CD4-positive, alpha-beta T cell treated with Interleukin-15 for 4 hours (primary cell): ENCODE results near the gene SLCO4A1.

Source experiments
- DNase-seq: peaks from one replicate; pipeline ENCODE4 v3.0.0-alpha.2; 2020; ENCODE audit warnings: low spot score

Gene SLCO4A1

DNA sequence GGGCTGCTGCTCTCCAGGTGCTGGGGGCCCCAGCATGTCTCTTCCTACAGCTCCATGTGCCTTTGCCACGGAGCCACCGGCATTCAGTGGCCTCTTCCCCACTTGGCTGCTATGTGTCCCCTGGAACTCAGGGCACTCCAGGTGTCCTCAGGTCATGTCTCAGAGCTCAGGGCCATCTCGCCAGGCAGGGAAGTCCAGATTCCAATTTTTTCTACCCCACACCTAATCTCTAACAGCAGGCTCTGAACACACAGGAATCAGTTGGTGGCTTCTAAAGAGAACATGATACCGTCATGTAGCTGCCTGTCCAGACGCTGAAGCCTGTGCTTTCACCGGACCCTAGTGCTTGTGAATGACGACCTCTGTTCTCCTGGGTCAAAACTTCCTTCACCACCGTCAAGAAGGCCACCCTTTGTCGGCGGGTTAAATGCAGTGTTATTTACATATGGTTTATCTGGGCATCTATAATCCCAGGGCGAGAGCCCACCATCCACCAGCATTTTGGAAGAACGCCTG, 4.2 kb upstream of the SLCO4A1 start:
- DNase-seq = no peak

DNA sequence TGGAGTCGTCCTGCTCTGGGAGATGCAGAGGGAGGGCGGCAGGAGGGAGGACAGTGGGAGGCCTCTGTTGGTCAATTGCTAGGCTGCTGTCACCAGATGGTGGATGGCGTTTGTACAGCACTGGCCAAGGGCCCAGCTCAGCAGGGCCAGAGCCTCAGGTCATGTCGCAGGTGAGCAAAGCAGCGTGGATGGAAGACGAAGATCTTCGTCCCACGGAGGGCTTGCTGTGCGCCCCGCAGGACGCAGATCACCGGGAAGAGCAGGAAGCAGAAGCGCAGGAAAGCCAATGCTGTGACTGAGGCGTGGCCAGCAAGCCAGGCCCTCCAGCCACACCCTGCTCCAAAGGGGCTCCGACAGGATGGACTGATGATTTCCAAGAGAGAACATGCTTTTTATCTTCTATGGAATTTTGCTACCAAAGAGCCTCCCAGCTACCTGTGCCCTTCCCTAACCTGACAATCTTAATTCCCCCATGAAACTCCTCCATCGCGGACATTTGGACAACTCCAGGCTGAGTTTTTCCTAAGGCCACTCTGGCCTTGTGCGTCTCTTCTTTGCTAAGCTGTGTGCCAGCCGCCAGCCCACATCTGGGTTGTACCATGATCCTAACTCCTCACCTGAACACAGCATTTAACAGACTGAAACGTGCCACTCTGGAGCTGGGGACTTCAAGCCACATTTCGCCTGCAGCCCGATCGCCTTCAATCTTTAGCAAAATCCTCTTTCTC, 3.5 kb upstream of the SLCO4A1 start:
- DNase-seq = no peak

DNA sequence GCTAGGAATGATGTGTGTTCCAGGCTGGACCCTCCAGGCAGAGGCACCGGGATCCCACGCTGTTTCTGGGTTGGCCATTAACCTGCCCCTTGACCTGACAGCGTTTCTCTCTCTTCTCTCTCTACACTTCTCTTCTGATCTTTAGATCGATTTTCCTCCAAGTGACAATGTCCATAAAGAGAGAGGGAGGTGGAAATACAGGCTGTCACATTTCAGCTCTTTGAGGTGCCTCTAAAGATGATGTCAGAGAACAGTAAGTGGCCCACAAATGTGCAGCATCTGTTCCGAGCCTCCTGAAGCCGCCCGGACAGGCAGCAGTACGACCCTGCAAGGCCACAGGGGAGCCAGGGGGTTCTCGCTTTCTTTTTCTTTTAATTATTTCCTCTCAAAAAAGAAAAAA, 2.5 kb upstream of the SLCO4A1 start:
- no peak for DNase-seq

DNA sequence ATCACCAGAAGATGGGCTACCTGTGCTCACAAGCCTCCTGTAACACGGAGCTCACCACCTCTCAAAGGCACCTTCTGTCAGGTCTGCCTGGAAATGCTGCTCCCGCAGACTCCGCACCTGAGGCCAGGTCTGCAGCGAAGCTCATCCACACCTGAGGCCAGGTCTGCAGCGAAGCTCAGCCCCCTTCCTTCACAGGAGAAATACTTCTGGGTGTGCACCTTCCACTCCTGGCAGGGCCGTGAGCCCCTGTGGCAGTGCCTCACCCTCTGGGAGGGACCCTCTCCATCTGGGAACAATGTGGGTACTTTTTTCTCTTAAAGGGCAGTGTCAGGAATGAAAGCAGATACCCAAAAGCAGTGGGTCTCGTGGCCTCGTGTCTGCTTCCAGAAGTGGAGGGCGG, 1.4 kb upstream of the SLCO4A1 start:
- DNase-seq = no peak

DNA sequence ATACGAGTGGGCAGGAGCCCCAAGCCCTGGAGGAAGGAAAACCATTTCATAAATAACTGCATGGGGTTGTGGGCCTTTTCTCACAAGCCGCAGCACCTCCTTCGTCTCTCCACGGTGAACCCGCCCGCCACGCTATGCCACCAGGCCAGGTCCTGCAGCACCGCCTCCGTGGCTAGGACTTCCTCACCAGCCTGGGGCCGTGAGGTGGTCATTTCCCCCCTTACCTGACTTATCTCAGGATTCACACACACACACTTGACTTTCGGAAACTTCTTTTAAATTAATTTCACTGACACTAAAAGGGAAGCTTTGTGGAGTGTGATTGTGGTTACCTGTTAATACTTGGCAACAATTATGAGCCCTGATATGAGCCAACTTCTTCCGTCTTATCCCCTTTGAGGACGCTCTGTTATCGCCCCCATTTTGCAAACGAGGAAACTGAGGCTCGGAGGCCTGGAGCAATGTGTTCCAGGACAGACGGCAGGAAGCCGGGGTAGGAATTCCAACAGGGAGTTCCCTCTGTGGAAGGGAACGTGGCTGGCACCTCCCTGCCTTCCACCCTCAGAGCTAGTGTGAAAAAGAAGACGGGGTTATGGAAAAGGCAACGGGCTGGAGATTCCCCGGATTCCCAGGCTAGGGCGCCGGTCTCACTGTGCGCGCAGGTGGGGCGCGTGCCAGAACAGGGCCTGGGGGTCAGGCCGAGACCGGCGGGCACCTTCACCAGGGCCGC, 817 bp upstream of the SLCO4A1 start:
- DNase-seq = no peak

DNA sequence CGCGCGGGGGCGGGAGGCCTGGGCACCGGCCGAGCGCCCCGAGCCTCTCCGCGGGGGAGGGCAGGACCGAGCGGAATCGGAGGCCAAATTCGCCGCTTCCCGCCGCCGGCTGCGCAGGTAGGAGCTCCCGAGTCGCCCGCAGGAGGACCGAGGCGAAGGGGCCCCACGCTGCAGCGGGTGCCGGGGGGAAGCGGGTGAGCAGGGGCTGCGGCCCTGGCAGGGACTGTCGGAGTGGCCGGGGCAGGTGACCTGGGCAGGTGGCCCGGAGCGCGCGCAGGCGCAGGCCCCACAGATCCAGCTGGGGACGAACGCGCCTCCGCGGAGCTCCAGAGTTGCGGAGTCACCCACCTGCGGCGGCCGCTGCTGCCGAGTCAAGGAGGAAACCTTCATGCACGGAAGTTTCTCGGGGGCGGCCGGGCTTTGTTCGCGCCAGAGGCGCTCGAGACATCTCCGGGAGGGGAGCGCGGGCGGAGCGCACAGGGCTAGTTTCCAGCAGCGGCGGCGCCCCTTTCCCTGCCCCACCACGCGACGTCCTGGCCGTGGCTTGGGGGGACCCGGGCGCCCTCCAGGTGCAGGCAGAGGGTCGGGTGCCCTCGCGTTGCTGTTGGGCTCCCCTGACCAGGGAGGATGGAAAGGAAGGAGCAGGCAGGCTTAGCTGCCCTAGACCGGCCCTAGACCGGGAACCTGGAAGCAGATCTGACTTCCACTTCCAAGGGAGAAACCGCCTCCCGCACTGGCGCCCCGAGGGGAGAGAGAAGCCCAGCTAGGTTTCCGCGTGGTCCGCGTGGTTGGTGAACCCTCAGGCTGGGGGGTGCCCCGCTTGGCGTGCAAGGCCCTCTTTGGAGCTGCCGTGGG, 590 bp downstream of the SLCO4A1 start:
- DNase-seq = peak; percentile 33

DNA sequence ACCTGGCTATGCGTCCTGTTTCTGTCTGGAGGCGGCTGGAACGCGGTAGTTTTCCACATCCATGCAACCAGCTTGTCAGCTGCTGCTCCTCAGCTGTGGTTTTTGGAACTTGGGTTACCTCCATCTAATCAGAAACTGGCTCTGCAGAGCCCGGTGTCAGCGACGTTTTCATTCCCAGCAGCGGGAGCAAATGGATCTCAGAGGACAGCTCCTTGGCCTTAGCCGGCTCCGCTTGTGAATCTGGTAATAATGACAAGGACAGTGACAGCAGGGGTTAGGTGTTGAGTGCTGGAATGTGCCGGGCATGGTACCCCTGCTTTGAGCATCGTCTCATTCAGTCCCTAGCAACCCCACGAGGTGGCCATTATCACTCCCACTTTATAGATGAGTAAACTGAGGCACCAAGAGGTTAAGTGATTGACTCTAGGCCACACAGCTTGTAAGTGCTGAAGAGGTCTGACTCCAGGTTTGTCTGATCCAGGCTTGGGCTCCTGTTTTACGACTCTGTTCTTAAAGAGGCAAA, 1.3 kb downstream of the SLCO4A1 start:
- no peak for DNase-seq

DNA sequence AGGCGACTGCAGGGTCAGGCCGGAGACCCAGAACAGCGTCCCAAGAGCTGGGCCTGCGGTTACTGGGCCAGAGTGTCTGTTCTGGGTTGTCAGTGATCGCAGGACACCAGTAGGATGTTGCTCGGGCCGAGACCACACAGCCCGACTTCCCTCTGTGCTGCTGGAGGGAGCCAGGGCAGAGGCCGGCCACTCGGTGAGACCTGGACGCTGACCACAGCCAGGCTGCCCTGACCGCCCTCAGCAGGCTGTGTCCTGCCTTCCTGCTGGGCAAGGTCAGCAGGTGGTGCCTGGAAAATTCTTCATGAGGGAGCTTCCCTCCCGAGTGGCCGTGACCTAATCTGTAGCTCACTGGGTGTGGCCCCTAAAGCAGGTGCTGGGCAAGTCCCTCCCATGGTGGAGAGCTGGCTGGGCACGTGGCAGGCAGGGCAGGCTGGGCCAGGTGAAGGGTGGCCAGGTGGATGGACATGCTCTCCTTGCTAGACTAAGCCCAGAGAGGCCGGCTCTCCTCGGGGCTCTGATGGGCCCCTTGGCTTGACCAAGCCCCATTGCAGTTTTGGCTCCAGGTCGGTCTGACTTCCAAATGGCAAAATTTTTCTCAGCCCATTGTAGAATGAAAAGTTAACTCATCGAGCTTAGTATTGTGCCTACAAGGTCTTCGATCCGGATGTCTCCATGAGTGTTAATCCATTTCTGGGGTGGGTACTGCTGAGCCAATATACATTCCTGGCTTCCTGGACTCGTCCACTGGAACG, 1.9 kb downstream of the SLCO4A1 start:
- DNase-seq = no peak

DNA sequence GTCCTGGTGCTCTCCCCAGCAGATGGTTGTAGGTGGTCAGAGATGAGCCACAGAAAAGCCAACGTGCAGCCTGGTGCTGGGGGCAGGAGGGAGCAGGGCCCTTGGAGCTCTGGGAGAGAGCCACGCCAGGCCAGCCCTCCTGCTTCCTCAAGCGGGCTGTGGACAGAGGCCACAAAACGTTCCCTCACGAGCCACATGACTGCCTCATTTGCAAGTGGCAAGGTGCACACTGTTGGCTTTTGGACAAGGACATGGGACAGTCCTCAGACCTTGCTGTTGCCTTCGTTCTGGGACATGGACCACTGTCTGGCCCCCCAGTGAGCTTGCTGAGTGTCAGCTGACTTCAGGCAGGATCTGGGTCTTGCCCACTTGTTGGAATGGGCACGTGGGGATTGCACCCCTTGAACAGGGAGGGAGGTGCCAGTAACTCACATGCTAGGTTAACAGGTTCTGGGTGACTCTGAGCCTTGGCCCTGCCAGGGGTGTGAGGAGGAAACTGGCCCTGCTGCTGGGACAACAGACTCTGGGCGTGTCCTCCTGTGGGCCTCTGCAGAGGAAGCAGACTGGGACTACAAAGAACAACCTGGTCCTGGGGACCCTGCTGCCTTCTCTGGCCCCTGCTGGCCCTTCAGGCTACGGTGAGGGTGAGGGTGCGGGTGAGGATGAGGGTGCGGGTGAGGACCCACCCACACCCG, 2.6 kb downstream of the SLCO4A1 start:
- no peak for DNase-seq

DNA sequence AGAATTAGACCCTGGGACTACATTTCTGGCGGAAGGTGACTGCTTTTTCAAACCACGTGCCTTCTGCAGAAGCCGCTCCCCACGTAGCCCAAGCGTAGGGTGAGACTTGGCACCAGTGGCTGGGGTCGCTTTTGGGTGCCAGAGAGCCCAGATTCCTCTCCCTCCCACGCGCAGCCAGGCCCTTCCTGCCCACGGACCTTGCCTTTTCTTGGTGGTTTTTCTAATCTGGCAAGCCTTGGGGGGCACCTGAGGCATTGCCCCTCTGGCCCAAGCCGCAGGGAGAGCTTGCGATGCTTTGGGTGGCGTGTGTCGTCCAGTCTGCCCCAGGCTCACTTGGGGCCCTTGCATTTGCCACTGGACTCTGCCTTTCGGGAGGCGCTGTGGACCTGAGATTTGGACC, 3.3 kb downstream of the SLCO4A1 start:
- no peak for DNase-seq

DNA sequence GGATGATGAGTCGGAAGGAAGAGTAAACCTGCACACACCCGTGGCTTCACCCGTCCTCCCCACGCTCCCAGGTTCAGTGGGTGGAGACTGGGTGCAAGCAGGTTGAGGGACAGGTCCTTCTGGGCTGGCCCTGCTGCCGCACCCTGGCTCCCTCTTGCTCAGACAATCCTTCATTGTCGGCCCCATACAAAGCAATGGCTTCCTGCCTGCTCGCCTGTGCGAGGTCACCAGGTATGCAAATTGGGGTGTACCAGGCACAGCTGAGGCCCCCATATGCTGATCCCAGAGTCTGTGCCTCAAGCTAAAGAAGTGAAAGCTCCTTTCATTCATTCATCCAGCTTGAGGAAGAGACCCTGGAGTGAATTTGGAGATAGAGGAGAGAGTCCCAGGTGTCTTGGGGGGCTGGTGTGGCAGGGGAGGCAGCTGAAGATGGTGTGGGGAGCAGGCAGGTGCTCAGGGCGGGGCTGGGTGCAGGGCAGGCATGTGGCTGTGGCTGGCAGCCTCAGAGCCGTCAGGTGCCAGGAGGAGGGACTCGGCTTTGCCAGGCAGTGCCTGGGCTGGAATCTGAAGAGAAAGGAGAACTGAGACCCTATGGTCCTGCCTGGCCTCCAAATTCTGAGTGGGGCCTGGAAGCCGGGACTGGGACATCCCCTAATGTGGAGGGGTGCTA, 4.7 kb downstream of the SLCO4A1 start:
- DNase-seq = no peak

DNA sequence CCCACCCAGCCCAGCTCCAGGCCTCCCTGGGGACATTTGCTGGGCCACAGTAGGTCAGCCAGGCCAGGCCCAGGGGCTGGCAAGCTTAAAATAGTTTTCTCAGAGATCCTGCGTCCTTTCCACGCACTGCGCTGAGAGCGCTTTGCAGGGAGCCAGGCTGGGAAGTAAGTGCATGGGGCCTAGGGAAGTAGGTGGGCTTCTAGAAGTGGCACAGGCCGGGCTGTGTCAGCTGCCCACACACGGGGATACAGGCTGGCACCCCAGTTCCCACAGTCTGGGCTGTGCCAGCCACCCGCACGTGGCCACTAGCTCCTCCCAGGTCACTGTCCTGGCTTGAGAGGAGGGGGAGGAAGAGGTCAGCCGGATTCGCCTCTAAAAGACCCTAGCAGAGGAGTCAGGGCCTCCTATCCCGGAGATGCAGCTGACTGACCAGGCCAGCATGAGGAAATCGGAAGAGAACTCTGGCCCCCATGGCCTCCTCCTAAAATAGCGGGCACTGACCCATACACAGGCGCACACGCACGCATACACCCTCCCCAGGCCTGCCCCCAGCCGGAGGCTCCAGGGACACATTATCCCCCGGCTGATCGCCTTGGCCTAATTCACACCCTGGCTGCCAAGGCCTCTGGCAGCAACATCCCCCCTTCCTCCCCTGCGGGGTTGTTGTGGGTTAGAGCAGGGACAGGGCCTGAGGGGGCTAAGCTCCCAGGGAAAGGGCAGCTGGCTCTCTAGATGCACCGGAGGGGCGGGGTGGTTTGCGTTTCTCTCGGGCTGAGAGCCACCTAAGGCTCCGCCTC, 5.4 kb downstream of the SLCO4A1 start:
- no peak for DNase-seq

DNA sequence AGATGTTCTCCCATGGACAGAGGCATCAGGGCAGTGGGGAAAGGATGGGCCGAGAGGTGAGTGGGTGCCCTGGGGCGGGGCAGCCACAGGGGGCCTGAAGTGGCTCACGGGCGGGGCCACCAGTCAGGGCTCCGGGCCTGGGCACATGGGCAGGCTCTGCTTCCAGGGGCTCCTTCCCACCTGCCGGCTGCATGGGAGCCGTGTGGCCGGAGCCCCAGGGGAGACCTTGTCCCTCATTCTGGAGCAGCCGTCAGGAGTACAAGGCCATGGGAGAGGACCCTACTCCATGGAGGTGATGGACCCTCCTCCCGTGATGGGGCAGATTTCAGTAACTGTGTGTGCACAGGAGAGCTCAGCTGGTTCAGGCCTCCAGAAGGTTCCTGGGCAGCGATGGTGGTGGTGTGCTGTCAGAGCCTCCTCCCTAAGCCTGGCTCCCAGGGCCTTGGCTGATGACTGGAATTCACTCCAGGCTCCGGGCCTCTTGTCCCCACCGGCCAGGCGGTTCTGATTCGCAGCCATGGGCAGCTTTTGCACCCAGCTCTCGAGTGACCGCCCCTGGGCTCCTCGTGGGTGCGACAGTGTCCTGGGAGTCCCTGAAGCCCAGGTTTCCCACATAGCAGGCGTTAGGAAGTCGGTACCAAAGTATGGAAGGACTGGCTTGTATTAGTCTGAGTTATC, 6.2 kb downstream of the SLCO4A1 start:
- DNase-seq = no peak

DNA sequence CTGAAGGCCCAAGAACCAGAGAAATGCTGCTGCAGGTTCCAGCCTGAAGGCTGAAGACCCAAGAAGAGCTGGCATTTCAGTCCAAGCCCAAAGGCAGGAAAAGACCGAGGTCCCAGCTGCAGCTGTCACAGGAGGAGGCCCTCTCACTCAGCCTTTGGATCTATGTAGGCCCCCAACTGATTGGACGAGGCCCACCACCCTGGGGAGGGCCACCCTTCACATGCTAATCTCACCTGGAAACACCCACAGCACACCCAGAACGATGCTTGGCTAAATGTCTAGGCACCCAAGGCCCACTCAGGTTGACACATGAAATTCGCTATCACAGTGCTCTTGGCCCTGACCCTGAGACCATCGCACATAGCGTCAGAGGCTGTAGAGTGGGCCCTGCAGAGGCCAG, 6.8 kb downstream of the SLCO4A1 start:
- DNase-seq = no peak

DNA sequence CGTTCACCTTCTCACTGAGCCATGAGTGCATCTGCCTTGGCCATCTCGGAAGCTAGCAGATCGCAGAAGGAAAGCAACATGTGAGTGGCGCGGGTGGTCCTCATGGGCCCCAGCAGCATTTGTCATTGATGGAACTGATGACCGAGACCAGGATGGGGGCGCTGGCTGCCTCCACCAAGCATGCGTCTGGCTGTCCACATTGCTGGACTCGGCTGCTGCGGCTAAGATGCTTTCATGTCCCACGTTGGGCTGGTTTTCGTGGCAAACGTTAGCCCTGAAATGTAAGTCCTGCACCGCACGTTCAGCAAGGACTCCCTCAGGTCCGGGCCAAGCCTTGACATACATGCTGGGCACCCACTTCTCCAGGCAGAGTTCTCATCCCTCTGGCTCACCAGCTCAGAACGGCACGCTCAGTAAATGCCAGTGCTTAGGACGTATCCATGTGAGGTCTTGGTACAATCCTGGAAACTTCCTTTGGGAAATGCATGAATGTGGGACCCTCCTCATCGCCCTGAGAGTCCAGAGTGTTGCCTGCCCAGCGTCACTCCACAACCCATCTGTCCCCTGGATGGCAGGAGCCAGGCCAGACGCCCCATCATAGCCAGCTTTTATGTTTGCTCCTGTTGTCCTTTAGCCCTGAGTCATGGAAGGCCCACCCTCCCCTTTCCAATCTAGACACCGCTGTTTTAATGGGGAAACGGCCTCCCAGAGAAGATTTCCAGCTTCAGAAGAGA, 8.4 kb downstream of the SLCO4A1 start:
- no peak for DNase-seq

DNA sequence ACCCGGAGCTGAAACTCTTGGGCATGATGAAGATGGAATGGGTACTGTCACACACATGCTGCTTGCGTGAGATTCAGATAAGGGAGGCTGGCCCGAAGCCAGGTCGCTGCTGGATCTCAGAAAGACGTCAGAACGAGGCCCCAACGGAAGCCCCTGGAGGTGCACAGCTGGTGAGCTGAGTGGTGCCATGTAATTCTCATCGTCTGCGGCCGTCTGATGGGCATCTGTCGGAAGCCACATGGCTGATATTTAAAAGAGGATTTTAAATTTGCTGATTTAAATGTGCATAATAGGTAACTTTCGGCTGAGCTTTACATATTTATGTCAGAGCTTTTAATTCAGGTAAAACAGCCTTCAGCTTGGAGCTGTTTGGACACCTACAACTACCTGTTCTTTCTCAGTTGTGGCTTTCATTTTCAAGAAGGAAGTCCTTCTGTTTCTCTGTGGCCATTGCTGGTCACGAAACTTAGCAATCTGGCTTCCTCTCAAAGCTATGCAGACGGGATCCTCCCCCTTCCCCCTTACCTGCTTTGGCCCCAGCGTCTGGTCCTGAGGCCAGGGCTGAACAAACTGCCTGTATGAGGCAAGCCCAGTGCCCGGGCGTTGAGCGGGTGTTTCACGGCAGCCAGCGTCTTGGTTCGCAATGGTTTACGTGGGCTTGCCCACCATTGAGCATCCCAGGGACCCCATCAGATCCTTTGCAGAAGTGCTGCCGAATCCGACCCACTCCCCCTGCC, 9.2 kb downstream of the SLCO4A1 start:
- DNase-seq = peak; percentile 59

DNA sequence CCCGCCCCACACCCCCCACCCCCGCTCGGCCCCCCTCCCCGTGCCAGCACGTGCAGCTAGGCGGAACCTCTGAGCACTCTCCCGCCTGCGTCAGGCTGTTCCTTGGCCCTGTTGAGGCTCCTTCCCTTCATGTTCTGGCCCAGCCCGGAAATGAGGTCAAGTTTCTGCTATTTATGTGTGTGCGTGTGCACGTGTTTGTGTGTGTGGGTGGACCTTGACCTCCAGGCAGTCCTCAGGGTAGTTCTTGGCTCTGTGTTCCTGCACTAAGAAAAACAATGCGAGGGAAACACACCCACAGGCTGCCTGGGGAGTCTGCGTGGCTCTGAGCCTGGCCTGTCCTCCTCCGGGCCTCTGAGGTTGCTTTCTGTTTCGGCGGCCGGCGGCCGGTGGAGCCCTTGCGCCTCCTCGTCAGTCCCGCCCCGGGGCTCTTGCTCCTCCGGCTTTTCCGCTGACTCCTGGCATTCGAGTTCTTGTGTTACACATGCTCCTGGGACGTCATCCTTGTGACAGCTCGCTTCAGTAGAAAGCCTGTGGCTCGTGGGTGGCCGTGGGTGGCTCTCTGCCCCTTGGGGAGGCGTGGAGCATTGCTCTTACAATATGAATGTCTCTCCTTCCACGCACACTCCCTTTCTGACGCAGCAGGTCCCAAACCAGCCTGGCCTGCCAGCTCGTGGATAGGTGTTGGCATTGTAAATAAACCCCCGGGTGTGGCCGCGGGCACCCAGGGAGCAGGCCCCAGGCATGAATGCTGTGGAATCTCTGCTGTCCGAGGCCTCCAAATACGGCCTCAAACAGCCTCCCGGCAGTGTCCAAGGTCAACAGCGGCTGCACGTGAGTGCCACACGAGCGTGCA, 10.0 kb downstream of the SLCO4A1 start:
- peak; percentile 57 for DNase-seq
